ENCODE measurements around the gene PHB1.
A peak's percentile ranks its signal among the peaks of the same experiment; 100 is the strongest.
"Not testable (repeated sequence)": the region's sequence is repeated elsewhere in the genome, so short reads cannot be mapped to it uniquely, and the experiment has no call there.

PHB1 gene

DNA sequence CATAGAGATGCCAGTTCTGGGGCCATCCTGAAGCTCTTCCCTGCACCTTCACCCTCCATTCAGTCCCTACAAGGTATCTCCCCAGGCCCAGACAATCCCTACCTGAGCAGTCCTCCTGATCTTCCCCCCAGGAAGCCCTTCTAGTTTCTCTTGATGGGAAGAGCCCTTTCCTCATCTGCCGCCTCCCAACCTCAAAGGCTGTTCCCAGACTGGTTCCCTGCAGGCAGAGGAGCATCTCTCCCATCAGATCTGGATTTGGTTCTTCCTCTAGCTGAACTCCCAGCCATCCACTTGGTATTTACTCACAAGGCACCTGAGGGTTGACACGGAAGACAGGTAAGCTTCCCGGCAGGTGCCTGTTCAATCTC lies 24.6 kb upstream of the PHB1 start:
- DNase-seq = no peak

DNA sequence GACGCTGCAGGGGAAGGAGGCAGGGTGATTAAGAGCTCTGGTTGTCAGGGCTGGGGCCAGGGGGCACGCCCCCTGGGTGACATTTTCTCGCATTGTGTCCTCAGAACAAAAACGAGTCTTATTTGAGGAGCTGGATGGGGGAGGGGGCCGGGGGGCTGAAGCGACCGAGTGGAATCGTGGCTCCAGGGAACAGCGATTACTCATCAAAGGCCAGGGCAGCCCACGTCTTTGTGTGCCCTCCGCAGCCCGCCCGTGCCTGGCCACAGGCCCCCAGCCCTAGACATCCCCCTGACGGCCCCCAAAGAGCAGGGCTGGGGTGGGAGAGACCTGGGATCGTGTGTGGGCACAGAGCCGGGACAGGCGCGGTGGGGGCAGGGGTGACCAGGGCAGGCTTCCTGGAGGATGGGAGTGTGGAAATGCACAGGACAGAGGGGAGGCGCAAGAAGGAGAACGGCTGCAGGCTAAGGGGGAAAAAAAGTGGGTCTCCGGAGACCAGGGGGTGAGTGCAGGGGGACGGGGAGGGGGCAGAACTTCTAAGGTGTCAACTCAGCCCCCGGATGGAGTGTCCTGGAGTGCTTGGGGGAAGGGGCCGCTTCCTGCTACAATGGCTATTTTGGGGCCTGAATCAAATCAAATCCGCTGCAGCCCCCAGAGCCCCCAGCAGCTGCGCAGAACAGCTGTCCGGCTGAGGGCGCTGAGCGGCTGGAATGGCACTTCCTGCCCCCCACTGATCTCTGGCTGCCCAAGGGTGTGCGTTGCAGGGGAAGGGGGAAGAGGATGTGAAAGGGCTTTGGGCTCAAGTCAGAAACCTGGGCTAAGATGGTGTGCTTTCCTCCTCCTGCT lies 24.0 kb upstream of the PHB1 start:
- DNase-seq = no peak

DNA sequence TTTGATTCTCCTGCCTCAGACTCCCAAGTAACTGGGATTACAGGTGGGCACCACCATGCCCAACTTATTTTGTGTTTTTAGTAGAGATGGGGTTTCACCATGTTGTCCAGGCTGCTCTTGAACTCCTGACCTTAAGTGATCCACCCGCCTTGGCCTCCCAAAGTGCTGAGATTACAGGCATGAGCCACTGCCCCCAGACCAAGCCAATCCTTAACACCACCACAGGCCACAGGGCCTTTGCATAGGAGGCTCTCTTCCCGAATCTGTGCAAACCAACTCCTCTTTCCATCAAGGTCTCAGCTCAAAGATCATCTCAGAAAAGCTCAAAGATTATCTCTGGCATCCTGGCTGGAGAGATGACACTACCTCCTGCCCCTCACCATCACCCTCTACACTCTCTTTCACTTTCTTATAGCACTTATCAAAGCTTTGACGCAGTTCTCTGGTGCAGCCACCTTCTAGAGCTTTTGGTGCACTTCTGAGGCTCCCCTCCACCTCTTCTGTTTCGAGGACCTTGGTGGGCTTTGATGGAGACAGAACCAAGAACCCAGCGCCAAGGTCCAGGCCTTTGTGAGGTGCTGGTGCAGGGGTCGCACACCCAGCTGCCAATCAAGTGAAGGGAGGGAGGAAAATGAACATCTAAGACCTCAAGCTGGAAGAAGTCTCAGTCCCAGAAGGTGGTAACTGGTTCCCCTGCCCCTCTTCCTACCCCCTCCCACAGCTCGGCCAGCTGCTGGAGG lies 23.2 kb upstream of the PHB1 start:
- no peak for DNase-seq

DNA sequence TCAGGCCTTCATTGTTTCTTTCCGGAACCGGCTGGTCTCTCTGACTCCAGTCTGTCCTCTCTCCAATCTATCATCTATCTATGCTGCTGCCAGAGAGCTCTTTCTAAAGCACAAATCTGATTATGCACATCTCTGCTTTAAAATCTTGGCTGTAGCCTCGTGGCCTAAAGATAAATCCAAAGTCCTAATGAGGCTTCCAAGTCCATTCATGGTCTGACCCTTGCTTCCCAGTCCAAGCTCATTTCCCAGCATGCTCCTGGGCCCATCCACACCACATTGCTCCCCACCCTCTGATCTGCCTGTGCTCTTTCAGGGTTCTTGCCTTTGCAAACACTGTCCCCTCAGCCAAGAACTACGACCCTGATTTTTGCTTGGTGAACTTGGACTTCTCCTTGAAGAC lies 21.5 kb upstream of the PHB1 start:
- no peak for DNase-seq

DNA sequence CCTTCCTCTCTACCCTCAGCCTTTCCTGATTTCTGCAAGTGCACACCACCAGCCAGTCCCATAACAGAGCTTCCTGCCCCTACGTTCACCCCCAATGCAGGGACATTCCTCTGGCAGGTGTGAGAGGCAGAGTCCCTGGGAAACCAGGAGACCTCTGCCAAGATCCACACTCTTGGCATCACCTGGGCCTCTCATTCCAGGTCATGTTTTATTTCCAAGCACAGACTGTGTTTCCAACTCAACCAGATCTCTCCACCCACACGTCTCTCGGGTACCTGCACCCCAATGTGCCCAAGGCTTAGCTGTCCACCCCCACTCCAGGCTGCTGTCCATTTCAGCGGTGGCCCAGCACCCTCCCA lies 21.0 kb upstream of the PHB1 start:
- no peak for DNase-seq

DNA sequence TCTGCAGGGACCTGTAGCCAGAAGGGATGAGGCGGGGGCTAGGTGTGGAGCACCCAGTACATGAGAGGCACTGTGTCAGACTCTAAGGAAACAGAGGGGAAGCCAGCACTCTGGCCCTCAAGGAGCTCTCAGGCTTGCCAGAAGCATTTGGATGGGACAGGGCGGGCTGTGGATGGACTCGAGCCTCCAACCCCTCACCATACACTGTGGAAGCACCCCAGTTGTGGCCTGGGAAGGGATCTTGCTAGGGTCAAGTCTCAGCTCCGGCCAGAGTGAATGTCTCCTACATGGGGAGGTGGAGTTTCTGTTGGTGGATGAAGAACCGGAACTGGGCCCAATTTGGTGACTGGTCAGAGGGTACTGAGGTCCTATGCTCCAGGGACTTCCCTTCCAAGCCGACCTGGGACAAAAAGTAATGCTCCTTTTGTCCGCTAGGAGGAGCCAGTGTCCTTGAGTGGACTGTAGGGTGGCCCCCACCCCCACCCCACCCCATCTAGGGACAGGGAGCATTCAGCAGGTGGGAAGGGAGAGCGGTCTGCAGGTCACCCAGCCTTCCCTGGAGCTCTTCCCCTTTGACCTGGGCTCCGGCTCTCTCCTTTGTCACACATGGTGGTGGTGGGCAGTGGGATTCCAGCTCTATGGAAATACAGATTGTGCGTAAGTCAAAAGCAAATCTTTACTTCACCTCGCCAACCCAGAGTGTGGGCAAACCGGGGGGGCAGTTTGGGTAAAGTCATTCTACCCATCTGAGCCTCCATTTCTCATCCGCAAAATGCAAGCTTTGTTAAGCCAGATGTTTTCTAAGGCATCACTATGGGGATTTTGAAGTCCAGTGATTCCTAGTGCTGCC lies 20.4 kb upstream of the PHB1 start:
- DNase-seq = peak; percentile 37 to 87

DNA sequence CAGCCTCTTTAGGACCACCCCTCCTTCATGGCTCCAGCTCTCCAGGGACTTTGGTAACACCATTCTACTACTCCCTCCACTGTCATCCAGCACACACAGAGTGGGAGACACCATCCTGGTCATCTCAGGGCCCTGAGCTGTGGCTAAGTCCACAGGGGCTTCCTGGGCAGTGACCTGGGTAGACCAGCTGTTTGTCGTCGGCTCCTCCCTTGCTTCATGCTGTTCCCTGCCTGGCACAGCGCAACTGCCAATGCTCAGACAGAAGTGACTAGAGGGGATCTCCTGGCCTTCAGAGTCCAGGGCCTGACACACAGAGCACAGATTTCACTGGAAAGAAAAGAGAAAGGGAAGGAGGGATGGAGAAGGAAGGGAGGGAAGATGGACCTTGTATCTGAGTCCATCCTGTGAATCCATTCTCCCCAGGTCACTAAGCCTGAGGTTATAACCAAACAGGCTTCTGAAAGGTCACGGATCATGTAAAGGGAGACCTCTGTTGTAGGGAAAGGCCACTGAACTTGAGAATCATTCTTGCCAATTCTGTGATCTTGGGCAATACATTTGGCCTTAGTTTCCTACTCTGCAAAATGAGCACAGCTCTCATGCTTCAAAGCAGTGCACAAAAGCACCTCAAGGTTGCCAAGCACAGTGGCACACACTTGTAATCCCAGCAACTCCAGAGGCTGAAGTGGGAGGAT lies 18.5 kb upstream of the PHB1 start:
- DNase-seq = no peak

DNA sequence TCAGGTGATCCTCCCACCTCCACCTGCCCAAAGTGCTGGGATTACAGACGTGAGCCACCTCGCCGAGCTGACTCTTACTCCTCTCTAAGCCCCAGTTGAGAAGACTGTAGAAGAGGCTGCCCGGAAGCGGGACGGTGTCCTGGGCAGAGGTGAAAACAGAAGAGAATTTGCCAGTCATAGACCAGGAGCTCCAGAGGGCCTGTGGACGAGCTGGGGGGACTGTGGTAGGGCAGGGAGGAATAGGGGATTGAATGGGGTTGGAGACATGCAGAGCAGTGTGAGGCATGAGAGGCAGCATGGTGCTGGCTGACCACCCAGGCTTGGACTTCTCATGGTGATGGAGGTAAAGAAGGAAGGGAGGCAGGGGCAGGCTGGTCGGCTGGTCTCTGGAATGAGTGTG lies 17.1 kb upstream of the PHB1 start:
- no peak for DNase-seq

DNA sequence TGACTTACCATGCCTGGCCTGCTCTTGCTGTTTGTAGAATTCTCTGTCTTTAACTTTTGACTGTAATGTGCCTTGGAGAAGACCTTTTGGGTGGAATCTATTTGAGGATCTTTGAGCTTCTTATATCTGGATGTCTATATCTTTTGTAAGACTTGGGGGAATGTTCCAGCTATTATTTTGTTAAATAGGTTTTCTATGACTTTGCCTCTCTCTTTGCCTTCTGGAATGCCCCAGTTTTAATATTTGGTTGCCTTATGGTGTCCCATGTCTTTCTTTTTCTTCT lies 10.3 kb upstream of the PHB1 start:
- DNase-seq = no peak

DNA sequence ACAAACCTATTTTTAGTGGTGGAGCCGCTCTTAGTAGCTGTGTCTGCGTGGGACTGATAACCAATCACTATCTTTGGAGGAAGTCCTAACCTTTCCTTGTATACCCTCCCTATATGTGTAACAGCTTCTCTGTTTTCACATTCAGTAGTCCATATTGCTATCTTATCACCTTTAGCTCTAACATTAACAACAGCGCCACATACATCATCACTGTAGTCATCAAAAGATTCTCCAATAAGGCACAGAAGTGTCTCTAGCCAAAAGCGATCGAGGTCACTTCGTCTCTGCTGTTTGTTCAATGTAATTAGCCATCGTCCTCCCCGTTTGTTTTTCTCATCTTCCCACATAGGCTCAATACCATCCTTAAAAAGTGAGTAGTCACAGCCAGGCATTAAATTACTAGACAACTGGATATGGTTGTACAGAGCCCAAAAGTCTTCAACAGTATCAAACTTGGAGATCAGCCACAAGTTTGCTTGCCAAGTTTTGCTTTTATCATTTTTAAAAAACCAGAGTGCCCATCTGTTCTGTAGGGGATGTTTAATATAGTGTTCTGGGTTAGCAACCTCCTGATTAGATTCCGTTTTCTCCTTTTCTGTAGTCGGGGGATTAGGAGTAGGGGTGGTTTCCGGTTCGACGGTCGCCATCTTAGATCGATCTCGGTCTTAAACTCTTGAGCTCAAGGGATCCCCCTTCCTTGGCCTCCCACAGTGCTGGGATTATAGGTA lies 9.8 kb upstream of the PHB1 start:
- not testable (repeated sequence) for DNase-seq

DNA sequence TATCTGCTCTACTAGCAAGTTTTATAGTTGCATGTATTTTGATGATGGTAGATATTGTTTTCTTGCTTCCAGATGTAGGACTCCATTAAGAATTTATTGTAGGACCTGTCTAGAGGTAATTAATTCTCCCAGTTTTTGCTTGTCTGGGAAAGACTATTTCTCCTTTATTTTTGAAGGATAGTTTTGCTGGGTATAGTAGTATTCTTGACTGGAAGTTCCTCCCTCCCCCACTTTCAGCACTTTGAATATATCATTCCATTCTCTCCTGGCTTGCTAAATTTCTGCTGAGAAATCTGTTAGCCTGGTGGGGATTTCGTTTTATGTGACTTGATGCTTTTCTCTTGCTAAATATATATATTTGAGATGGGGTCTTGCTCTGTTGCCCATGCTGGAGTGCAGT lies 8.0 kb upstream of the PHB1 start:
- no peak for DNase-seq

DNA sequence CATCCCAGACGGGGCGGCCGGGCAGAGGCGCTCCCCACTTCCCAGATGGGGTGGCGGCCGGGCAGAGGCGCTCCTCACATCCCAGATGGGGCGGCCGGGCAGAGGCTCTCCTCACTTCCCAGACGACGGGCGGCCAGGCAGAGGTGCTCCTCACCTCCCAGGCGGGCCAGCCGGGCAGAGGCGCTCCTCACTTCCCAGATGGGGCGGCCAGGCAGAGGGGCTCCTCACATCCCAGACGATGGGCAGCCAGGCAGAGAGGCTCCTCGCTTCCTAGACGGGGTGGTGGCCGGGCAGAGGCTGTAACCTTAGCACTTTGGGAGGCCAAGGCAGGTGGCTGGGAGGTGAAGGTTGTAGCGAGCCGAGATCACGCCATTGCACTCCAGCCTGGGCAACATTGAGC lies 5.1 kb upstream of the PHB1 start:
- not testable (repeated sequence) for DNase-seq

DNA sequence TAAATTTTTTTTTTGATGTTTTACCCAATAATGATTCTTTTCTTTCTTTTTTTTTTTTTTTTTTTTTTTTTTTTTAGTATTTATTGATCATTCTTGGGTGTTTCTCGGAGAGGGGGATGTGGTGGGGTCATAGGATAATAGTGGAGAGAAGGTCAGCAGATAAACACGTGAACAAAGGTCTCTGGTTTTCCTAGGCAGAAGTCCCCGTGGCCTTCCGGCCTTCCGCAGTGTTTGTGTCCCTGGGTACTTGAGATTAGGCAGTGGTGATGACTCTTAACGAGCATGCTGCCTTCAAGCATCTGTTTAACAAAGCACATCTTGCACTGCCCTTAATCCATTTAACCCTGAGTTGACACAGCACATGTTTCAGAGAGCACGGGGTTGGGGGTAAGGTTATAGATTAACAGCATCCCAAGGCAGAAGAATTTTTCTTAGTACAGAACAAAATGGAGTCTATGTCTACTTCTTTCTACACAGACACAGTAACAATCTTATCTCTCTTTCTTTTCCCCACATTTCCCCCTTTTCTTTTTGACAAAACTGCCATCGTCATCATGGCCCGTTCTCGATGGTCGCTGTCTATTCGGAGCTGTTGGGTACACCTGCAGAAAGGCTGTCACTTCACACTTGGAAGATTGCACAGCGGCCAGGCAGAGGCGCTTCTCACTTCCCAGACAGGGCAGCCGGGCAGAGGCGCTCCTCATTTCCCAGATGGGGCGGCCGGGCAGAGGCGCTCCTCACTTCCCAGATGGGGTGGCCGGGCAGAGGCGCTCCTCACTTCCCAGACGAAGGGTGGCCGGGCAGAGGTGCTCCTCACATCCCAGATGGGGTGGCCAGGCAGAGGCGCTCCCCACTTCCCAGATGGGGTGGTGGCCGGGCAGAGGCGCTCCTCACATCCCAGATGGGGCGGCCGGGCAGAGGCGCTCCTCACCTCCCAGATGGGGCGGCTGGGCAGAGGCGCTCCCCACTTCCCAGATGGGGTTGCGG lies 4.4 kb upstream of the PHB1 start:
- not testable (repeated sequence) for DNase-seq

DNA sequence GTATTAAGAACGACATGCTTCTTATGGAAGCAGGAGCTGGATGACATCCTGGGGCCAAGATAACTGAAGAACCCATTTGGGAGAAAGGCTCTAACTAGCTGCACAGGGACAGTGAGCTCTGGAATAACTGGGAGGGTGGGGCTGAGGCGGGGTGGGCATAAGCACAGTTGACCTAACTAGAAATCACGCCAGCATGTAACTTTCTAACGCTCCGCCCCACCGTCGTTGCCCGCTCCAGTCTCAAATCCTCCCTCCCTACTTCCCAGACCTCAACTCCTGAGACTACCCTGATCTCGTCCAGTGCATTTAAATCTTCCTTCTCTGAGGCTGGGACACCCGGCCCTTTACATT lies 436 bp downstream of the PHB1 start:
- DNase-seq = no peak

DNA sequence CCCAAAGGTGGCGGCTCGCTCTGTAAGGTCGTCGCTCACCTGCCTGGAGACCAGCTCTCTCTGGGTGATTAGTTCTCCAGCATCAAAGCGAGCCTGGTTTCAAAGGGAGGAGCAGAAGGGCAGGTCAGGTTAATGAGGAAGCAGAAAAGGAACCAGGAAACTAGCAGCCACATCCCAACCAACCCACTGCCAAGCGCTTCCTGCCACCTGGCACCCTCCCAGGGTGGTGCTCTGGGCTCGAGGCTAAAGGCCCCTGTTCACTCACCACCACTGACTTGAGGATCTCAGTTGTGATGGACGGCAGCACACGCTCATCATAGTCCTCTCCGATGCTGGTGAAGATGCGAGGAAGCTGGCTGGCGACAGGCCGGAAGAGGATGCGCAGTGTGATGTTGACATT lies 5.6 kb downstream of the PHB1 start:
- DNase-seq = no peak

DNA sequence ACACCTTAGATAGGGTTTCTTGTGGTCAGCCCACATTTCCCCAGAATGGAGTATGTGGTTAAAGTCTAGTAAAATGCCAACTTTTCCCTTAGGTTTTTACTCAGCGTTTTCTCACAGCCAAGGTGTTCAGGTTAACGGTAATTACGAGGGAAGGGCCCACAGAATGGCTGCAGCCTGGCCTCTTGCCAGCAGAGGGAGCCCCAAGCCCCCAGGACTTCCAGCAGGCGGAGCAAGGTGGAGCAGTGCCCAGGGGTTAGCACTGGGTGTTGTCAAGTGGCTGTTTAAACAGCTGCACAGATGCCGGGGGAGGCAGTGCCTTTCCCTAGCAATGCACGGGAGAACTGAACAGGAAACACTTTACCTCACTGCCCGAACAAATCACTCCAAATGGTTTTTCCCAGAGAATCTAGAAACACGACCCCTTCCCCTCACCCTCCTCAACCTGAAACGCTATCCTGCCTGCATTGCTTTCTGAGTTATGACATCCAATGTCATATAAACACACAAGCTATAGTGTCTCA lies 6.6 kb downstream of the PHB1 start:
- DNase-seq = peak; percentile 42 to 78

DNA sequence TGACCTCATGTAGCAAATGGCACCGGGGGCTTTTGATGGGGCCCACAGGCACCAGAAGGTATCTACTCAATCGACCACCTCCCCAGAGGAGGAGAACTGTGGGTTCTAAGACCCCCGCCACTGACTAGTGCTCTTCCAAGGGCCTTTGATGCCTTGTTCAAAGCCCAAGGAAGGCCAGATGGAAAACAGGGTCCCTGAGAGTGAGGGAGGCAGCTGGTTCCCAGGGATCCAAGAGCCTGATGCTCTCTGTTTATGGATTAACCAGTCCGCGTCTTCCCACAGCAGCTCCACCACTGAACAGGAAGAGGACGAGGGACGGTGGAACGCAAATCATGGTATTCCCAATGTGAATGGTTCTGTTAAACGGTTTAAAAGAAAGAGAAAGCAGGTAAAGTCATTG lies 7.6 kb downstream of the PHB1 start:
- DNase-seq = no peak

DNA sequence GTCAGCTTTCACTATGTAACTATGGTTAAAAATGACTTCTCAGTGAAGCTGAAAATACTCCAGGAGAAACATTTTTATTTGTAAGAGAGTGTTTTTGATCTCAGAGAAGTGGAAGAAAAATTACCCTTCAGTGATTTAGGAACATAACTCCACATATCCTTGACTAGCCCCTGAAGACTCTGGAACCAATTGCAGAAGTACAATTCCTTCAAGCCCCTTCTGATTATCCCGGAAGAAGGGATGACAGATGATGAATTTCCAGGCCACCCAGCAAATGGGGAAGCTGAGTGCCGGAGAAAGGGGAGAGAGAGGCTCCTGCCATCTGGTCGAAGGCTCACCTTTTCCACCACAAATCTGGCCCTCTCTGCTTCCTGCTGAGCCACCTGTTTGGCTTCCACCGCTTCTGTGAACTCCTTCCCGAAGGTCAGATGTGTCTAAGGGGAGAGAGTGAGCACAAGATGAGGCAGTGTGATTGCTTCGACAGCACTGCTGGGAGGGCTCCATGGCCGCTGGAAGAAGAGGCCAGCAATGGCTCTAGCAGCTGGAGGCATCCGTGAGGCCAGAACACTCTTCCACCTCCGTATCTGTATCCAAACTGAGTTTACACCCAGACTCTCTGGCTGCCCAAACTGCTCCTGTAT lies 8.1 kb downstream of the PHB1 start:
- no peak for DNase-seq

DNA sequence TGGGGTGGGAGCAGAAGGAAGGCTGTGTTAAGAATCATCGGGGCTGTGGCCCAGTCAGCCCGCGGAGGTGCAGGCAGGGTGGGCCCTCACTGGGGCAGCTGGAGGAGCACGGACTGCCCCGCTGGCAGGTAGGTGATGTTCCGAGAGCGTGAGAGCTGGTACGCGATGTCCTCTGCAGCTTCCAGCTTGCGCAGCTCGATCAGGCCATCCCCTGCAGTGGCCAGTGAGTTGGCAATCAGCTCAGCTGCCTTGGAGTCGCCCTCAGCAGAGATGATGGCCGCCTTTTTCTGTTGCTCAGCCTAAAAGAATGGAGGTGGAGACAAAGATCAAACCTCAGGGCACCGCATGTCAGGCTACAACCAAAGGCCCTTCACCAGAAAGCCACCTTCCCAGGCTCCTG lies 9.8 kb downstream of the PHB1 start:
- DNase-seq = no peak

DNA sequence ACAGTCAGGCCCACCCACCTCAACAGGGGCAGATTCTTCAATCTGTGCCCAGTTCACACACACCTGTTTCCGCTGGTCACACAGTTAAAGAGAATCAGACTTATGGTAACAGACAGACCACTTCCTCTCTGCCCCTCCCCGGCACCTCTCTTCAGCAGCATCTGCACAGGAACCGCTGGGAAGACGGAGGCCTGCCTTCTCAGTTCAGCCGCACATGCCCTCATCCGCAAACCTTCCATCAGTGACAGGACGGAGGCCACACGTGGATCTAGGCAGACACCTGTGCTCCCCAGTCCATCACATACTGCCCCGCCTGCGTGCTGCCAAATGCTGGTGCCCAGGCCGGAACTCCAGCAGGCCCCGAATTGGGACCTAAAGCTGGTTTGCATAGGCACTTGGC lies 10.3 kb downstream of the PHB1 start:
- DNase-seq = no peak
